ENCODE measurements around the gene BTBD2. TPM values are rescaled to one million over a fixed set of nuclear protein-coding genes. Genes with fewer than 3 reads are reported as not detected.

The BTBD2 gene
- total RNA-seq, 1 donor from 2014 or later, result 65.9 TPM

- TF ChIP-seq, protein P1, sequence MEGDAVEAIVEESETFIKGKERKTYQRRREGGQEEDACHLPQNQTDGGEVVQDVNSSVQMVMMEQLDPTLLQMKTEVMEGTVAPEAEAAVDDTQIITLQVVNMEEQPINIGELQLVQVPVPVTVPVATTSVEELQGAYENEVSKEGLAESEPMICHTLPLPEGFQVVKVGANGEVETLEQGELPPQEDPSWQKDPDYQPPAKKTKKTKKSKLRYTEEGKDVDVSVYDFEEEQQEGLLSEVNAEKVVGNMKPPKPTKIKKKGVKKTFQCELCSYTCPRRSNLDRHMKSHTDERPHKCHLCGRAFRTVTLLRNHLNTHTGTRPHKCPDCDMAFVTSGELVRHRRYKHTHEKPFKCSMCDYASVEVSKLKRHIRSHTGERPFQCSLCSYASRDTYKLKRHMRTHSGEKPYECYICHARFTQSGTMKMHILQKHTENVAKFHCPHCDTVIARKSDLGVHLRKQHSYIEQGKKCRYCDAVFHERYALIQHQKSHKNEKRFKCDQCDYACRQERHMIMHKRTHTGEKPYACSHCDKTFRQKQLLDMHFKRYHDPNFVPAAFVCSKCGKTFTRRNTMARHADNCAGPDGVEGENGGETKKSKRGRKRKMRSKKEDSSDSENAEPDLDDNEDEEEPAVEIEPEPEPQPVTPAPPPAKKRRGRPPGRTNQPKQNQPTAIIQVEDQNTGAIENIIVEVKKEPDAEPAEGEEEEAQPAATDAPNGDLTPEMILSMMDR (IDR thresholded peaks at IDR 0.05), result no peak
- Mint-ChIP-seq H3K36me3 (ENCODE audit: low read depth) (peaks cover 10% of the 10 kb centered on the region), H3K9me3 (ENCODE audit: low read depth) (no peaks in the 10 kb centered on the region), H3K4me3 (ENCODE audit: unreplicated experiment) (no peak overlapping the region), H3K27ac (ENCODE audit: unreplicated experiment) (no peak overlapping the region), H3K27me3 (ENCODE audit: low read depth) (no peaks in the 10 kb centered on the region), H3K4me1 (ENCODE audit: low read depth) (no peaks in the 10 kb centered on the region)
- peak; percentile 91 for DNase-seq (ENCODE audit: low spot score)
These were observed 28.0 kb downstream of the BTBD2 start for GRCh38 chr19:1987197-1988187.

- Mint-ChIP-seq H3K27me3 (ENCODE audit: low read depth) (no peaks in the 10 kb centered on the region), H3K4me3 (ENCODE audit: unreplicated experiment) (no peak overlapping the region), H3K4me1 (ENCODE audit: low read depth) (no peaks in the 10 kb centered on the region), H3K9me3 (ENCODE audit: low read depth) (no peaks in the 10 kb centered on the region), H3K36me3 (ENCODE audit: low read depth) (peaks cover 13% of the 10 kb centered on the region), H3K27ac (ENCODE audit: unreplicated experiment) (no peak overlapping the region)
- no peak for DNase-seq (ENCODE audit: low spot score)
- TF ChIP-seq, protein P1 (IDR thresholded peaks at IDR 0.05), result no peak
These were observed 29.0 kb downstream of the BTBD2 start for GRCh38 chr19:1986357-1987162.

GRCh38 chr19:1985588-1986356, 29.7 kb downstream of the BTBD2 start:
- no peaks in the 10 kb centered on the region for H3K27me3 Mint-ChIP-seq (ENCODE audit: low read depth)
- no peak overlapping the region for H3K27ac Mint-ChIP-seq (ENCODE audit: unreplicated experiment)
- TF ChIP-seq, protein P1 (IDR thresholded peaks at IDR 0.05), result no peak
- no peak overlapping the region for H3K4me3 Mint-ChIP-seq (ENCODE audit: unreplicated experiment)
- no peak for DNase-seq (ENCODE audit: low spot score)
- no peaks in the 10 kb centered on the region for H3K9me3 Mint-ChIP-seq (ENCODE audit: low read depth)
- no peaks in the 10 kb centered on the region for H3K4me1 Mint-ChIP-seq (ENCODE audit: low read depth)
- peaks cover 17% of the 10 kb centered on the region for H3K36me3 Mint-ChIP-seq (ENCODE audit: low read depth)

DNA sequence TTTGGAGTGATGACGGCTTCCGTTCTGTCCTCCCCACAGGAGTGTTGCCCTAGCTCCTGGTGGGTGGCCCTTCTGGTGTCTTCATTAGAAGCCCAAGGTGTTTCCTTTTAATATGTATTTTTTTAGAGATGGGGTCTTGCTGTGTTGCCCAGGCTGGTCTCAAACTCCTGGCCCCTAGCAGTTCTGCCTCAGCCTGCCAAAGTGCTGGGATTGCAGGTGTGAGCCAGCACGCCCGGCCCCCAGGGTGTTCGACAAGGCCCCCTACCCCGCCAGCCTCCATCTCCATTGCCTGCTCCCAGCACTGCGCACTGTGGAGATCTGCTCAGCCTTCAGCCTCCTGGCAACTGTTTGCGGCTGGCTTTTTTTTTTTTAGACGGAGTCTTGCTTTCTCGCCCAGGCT, 31.2 kb downstream of the BTBD2 start:
- Mint-ChIP-seq H3K4me3 (ENCODE audit: unreplicated experiment) (no peak overlapping the region), H3K9me3 (ENCODE audit: low read depth) (no peaks in the 10 kb centered on the region), H3K36me3 (ENCODE audit: low read depth) (peaks cover 15% of the 10 kb centered on the region), H3K27me3 (ENCODE audit: low read depth) (no peaks in the 10 kb centered on the region), H3K27ac (ENCODE audit: unreplicated experiment) (no peak overlapping the region), H3K4me1 (ENCODE audit: low read depth) (no peaks in the 10 kb centered on the region)
- TF ChIP-seq, protein P1 (IDR thresholded peaks at IDR 0.05), result no peak
- no peak for DNase-seq (ENCODE audit: low spot score)
